ENCODE results near the gene CFAP99.

DNA sequence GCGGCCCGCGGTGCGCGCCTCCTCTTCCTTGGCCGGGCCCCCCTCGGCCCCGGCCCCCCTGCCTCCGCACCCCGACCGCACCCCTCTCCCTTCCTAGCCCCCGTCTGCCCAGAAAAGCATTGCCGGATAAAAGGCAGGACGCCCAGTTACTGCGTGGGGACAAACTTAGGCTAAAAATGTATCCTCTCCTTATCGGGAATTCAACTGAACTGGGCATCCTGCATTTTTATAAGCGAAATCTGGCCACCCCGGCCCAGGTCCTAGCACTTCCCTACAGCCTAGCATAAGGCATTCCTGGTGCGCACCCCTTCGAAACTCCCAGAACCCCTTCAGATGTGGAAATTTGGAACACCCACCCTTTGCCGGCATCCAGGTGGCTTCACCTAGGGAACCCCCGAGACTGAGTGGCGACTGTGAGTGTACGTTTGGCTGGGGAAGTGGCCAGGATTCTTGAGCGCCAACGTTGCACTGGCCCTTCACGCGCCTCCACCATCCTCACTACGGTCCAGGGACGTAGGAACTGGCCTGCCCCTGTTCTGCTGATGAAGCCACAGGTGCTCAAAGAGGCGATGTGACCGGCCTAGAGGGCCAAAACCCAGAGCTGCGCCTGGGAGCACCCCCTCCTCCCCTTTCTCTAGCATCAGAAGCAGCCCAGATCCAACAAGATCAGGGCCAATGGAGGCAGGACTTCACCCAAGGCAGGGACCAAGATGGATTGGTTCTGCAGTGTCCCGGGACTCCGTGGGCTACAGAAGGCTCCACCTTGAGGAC, 44.4 kb downstream of the CFAP99 start:
- TF ChIP-seq EZH2phosphoT487 (IDR thresholded peaks at IDR 0.05; ENCODE audit: borderline replicate concordance) = no peak
- TF ChIP-seq, protein P1, sequence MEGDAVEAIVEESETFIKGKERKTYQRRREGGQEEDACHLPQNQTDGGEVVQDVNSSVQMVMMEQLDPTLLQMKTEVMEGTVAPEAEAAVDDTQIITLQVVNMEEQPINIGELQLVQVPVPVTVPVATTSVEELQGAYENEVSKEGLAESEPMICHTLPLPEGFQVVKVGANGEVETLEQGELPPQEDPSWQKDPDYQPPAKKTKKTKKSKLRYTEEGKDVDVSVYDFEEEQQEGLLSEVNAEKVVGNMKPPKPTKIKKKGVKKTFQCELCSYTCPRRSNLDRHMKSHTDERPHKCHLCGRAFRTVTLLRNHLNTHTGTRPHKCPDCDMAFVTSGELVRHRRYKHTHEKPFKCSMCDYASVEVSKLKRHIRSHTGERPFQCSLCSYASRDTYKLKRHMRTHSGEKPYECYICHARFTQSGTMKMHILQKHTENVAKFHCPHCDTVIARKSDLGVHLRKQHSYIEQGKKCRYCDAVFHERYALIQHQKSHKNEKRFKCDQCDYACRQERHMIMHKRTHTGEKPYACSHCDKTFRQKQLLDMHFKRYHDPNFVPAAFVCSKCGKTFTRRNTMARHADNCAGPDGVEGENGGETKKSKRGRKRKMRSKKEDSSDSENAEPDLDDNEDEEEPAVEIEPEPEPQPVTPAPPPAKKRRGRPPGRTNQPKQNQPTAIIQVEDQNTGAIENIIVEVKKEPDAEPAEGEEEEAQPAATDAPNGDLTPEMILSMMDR (conservative IDR thresholded peaks at IDR 0.05; ENCODE audit: low read length) = no peak
